Measurements from ENCODE around the gene KCNJ16.

GRCh38 chr17:70030371-70030770, 44.7 kb upstream of the KCNJ16 start:
- no peak for TF ChIP-seq CTCF (IDR thresholded peaks at IDR 0.05)
- TF ChIP-seq POLR2A (IDR thresholded peaks at IDR 0.05), result no peak
- TF ChIP-seq POLR2AphosphoS5 (IDR thresholded peaks at IDR 0.05), result no peak

Data from breast epithelium (tissue), 3 donors.